WTC11 (cell line): Measurements from ENCODE around the gene ADAMTS5.

Experiments used
- CTCF ChIP-seq: fragments of 200-600 bp; IDR thresholded peaks from 2 replicates; pipeline ENCODE4 v1.8.0; 2022; ENCODE audit warnings: antibody characterized with exemption
- ETV6 ChIP-seq: sonication (generic); formaldehyde crosslinking; IDR thresholded peaks from 2 replicates; pipeline ENCODE4 v1.8.1; 2022; ENCODE audit warnings: mild to moderate bottlenecking, missing genetic modification reagents
- GABPB1 ChIP-seq: sonication (generic); formaldehyde crosslinking; IDR thresholded peaks from 2 replicates; pipeline ENCODE4 v1.8.1; 2023; ENCODE audit warnings: mild to moderate bottlenecking, missing genetic modification reagents
- MYBL2 ChIP-seq: sonication (generic); formaldehyde crosslinking; IDR thresholded peaks from 2 replicates; pipeline ENCODE4 v1.8.1; 2023; ENCODE audit warnings: mild to moderate bottlenecking, moderate library complexity, missing genetic modification reagents
- NFYB ChIP-seq: sonication (generic); formaldehyde crosslinking; conservative IDR thresholded peaks from 2 replicates; pipeline ENCODE4 v1.8.0; 2022; ENCODE audit warnings: low read depth, missing genetic modification reagents
- RELA ChIP-seq: sonication (generic); formaldehyde crosslinking; IDR thresholded peaks from 2 replicates; pipeline ENCODE4 v1.8.1; 2022; ENCODE audit warnings: missing genetic modification reagents, mild to moderate bottlenecking, borderline replicate concordance
- SP1 ChIP-seq: sonication (generic); formaldehyde crosslinking; conservative IDR thresholded peaks from 2 replicates; pipeline ENCODE4 v1.8.1; 2022; ENCODE audit warnings: missing genetic modification reagents
- ZBTB21 ChIP-seq: sonication (generic); formaldehyde crosslinking; IDR thresholded peaks from 2 replicates; pipeline ENCODE4 v1.8.1; 2023; ENCODE audit warnings: mild to moderate bottlenecking, missing genetic modification reagents, borderline replicate concordance
- ZNF121 ChIP-seq: sonication (generic); formaldehyde crosslinking; IDR thresholded peaks from 2 replicates; pipeline ENCODE4 v1.8.0; 2023; ENCODE audit warnings: missing genetic modification reagents
- ZNF232 ChIP-seq: sonication (generic); formaldehyde crosslinking; IDR thresholded peaks from 2 replicates; pipeline ENCODE4 v1.8.0; 2022; ENCODE audit warnings: mild to moderate bottlenecking, missing genetic modification reagents
- TF ChIP-seq, protein P1 (sequence below): sonication (generic); formaldehyde crosslinking; conservative IDR thresholded peaks from 2 replicates; pipeline ENCODE4 v1.8.1; 2023; ENCODE audit warnings: mild to moderate bottlenecking, low read depth, missing genetic modification reagents, moderate library complexity
- TF ChIP-seq, protein P2 (sequence below): sonication (generic); formaldehyde crosslinking; IDR thresholded peaks from 2 replicates; pipeline ENCODE4 v1.8.0; 2023; ENCODE audit warnings: mild to moderate bottlenecking, missing genetic modification reagents

GRCh38 chr21:26982767-26983166 is 15.9 kb upstream of the ADAMTS5 start:
- no peak for TF ChIP-seq ZNF232 (CRISPR knock-in tag)
- TF ChIP-seq CTCF: no peak
- TF ChIP-seq SP1 (CRISPR knock-in tag): no peak
- no peak for TF ChIP-seq GABPB1
- no peak for TF ChIP-seq MYBL2 (CRISPR knock-in tag)
- no peak for TF ChIP-seq ZBTB21
- TF ChIP-seq RELA (CRISPR knock-in tag): no peak
- no peak for TF ChIP-seq ETV6 (CRISPR knock-in tag)
- TF ChIP-seq, protein P1, sequence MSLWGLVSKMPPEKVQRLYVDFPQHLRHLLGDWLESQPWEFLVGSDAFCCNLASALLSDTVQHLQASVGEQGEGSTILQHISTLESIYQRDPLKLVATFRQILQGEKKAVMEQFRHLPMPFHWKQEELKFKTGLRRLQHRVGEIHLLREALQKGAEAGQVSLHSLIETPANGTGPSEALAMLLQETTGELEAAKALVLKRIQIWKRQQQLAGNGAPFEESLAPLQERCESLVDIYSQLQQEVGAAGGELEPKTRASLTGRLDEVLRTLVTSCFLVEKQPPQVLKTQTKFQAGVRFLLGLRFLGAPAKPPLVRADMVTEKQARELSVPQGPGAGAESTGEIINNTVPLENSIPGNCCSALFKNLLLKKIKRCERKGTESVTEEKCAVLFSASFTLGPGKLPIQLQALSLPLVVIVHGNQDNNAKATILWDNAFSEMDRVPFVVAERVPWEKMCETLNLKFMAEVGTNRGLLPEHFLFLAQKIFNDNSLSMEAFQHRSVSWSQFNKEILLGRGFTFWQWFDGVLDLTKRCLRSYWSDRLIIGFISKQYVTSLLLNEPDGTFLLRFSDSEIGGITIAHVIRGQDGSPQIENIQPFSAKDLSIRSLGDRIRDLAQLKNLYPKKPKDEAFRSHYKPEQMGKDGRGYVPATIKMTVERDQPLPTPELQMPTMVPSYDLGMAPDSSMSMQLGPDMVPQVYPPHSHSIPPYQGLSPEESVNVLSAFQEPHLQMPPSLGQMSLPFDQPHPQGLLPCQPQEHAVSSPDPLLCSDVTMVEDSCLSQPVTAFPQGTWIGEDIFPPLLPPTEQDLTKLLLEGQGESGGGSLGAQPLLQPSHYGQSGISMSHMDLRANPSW (CRISPR knock-in tag): no peak
- TF ChIP-seq NFYB (CRISPR knock-in tag): no peak
- no peak for TF ChIP-seq ZNF121
- TF ChIP-seq, protein P2, sequence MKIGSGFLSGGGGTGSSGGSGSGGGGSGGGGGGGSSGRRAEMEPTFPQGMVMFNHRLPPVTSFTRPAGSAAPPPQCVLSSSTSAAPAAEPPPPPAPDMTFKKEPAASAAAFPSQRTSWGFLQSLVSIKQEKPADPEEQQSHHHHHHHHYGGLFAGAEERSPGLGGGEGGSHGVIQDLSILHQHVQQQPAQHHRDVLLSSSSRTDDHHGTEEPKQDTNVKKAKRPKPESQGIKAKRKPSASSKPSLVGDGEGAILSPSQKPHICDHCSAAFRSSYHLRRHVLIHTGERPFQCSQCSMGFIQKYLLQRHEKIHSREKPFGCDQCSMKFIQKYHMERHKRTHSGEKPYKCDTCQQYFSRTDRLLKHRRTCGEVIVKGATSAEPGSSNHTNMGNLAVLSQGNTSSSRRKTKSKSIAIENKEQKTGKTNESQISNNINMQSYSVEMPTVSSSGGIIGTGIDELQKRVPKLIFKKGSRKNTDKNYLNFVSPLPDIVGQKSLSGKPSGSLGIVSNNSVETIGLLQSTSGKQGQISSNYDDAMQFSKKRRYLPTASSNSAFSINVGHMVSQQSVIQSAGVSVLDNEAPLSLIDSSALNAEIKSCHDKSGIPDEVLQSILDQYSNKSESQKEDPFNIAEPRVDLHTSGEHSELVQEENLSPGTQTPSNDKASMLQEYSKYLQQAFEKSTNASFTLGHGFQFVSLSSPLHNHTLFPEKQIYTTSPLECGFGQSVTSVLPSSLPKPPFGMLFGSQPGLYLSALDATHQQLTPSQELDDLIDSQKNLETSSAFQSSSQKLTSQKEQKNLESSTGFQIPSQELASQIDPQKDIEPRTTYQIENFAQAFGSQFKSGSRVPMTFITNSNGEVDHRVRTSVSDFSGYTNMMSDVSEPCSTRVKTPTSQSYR: no peak
